Neuronal stem cell (in vitro differentiated cells): ENCODE data around the gene MMP25.

Experiments used
- DNase-seq: peaks from one replicate; pipeline ENCODE4 v3.0.0-alpha.2; 2013; ENCODE audit warnings: low spot score
- H2AFZ ChIP-seq: one replicate; pipeline ENCODE4 v1.6.1; 2013; ENCODE audit warnings: mild to moderate bottlenecking, low read length, inconsistent platforms
- H2AK5ac ChIP-seq: 2 replicates; pipeline ENCODE4 v1.6.1; 2013; ENCODE audit warnings: low read depth, mild to moderate bottlenecking, inconsistent platforms, low read length, moderate library complexity, mixed read lengths
- H2BK120ac ChIP-seq: 2 replicates; pipeline ENCODE4 v1.6.1; 2013; ENCODE audit warnings: low read depth, mild to moderate bottlenecking, inconsistent platforms, low read length, moderate library complexity, mixed read lengths
- H2BK12ac ChIP-seq: one replicate; pipeline ENCODE4 v1.6.1; 2013; ENCODE audit warnings: low read length, inconsistent platforms
- H2BK15ac ChIP-seq: 2 replicates; pipeline ENCODE4 v1.6.1; 2013; ENCODE audit warnings: mild to moderate bottlenecking, low read length, inconsistent platforms, mixed read lengths
- H2BK5ac ChIP-seq: one replicate; pipeline ENCODE4 v1.6.1; 2013; ENCODE audit warnings: inconsistent platforms, mild to moderate bottlenecking, low read length, moderate library complexity
- H3K14ac ChIP-seq: one replicate; pipeline ENCODE4 v1.6.1; 2013; ENCODE audit warnings: low read length, inconsistent platforms
- H3K18ac ChIP-seq: 2 replicates; pipeline ENCODE4 v1.6.1; 2013; ENCODE audit warnings: low read length, inconsistent platforms
- H3K23ac ChIP-seq: 2 replicates; pipeline ENCODE4 v1.6.1; 2013; ENCODE audit warnings: low read depth, mild to moderate bottlenecking, mixed read lengths, low read length, inconsistent platforms; ENCODE audit not compliant: poor library complexity
- H3K27ac ChIP-seq: replicated peaks from 3 replicates; pipeline ENCODE4 v1.5.1; 2013; ENCODE audit warnings: low read length, inconsistent platforms
- H3K27me3 ChIP-seq, 3 experiments: 2 replicates each; pipeline ENCODE4 v1.6.1; 2013; ENCODE audit warnings: low read length in 3 of 3, mild to moderate bottlenecking in 2 of 3, inconsistent platforms in 1 of 3, low read depth in 1 of 3, mixed read lengths in 1 of 3, moderate library complexity in 1 of 3; ENCODE audit not compliant: control insufficient read depth in 3 of 3, insufficient read depth in 3 of 3
- H3K36me3 ChIP-seq, 2 donors: replicated peaks in 1 of 2; 2 replicates each; pipeline ENCODE4 v1.6.1; 2013; ENCODE audit warnings: low read length in 2 of 2; ENCODE audit not compliant: control insufficient read depth in 2 of 2, insufficient read depth in 2 of 2
- H3K4ac ChIP-seq: 2 replicates; pipeline ENCODE4 v1.6.1; 2013; ENCODE audit warnings: inconsistent platforms, mild to moderate bottlenecking, low read length, moderate library complexity
- H3K4me1 ChIP-seq, 2 donors: 1 replicate in 1 of 2; 2 replicates in 1 of 2; pipeline ENCODE4 v1.6.1; 2013; ENCODE audit warnings: low read length in 2 of 2, low read depth in 1 of 2; ENCODE audit not compliant: control insufficient read depth in 2 of 2, insufficient read depth in 1 of 2
- H3K4me2 ChIP-seq: one replicate; pipeline ENCODE4 v1.6.1; 2013; ENCODE audit warnings: mild to moderate bottlenecking, low read length, inconsistent platforms; ENCODE audit not compliant: insufficient read depth, poor library complexity, severe bottlenecking
- H3K4me3 ChIP-seq, 2 donors: 2 replicates each; pipeline ENCODE4 v1.5.1; 2013; ENCODE audit warnings: low read length in 2 of 2, mild to moderate bottlenecking in 2 of 2, inconsistent platforms in 1 of 2, moderate library complexity in 1 of 2
- H3K79me1 ChIP-seq: one replicate; pipeline ENCODE4 v1.6.1; 2013; ENCODE audit warnings: low read depth, mild to moderate bottlenecking, inconsistent platforms, low read length, moderate library complexity
- H3K9ac ChIP-seq: one replicate; pipeline ENCODE4 v1.6.1; 2013; ENCODE audit warnings: mild to moderate bottlenecking, low read depth, low read length, inconsistent platforms; ENCODE audit not compliant: poor library complexity
- H3K9me3 ChIP-seq, 2 donors: replicated peaks in 1 of 2; 2 replicates each; pipeline versions ENCODE3 to v1.6.1; 2013; ENCODE audit warnings: low read length in 2 of 2, mild to moderate bottlenecking in 2 of 2, inconsistent platforms in 1 of 2, low read depth in 1 of 2, mixed read lengths in 1 of 2, moderate library complexity in 1 of 2; ENCODE audit not compliant: control insufficient read depth in 2 of 2, insufficient read depth in 1 of 2
- H4K8ac ChIP-seq: one replicate; pipeline ENCODE4 v1.6.1; 2013; ENCODE audit warnings: low read depth, mild to moderate bottlenecking, inconsistent platforms, low read length, moderate library complexity
- H4K91ac ChIP-seq: one replicate; pipeline ENCODE4 v1.6.1; 2013; ENCODE audit warnings: low read length, low read depth, mild to moderate bottlenecking, inconsistent platforms; ENCODE audit not compliant: poor library complexity
- WGBS, 2 donors: extraction: QIAGEN DNeasy Blood & Tissue Kit; methylation state at CpG; one replicate each; pipeline ENCODE4 v1.1.7; 2013; ENCODE audit warnings: missing lambda C conversion rate in 2 of 2, mixed read lengths in 1 of 2; ENCODE audit not compliant: insufficient read length in 2 of 2, insufficient replicate concordance in 1 of 2; ENCODE audit errors: extremely low coverage in 2 of 2; 5-methylcytosine and 5-hydroxymethylcytosine counted together

Gene MMP25

DNA sequence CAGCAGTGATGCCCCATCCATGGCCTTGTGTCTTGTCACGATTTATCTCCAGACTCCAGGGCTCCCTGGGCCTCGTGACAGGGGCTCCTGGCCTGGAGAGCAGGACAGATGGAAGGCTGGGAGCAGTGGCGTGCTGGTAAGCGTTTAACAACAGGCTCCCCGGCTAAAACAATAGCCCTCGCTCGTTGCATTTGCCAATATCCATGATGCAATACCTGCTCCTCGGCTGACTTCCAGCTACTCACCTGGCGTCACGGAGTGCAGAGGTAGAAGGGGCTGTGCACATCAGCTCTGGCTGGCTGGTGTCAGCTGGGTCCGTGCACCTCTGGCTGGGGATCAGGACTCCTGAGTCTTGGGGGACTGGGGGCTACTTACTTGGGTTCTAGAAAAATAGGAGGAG lies 8.1 kb upstream of the MMP25 start:
- no peak overlapping the region for H3K4me3 ChIP-seq
- DNase-seq = no peak
- H2BK12ac ChIP-seq = no peak overlapping the region
- H3K14ac ChIP-seq = no peak overlapping the region
- H3K36me3 ChIP-seq = no peaks in the 10 kb centered on the region
- H3K9ac ChIP-seq = no peak overlapping the region
- no peak overlapping the region for H3K23ac ChIP-seq
- peak overlapping the region; percentile 44 for H2BK5ac ChIP-seq
- H3K18ac ChIP-seq = no peak overlapping the region
- H3K9me3 ChIP-seq = no peaks in the 10 kb centered on the region
- H2BK120ac ChIP-seq = no peak overlapping the region
- H3K27me3 ChIP-seq = peaks cover 21 to 60% (median 55%) of the 10 kb centered on the region in 3 experiments
- H2AK5ac ChIP-seq = no peak overlapping the region
- no peak overlapping the region for H2AFZ ChIP-seq
- no peak overlapping the region for H3K4ac ChIP-seq
- H3K4me1 ChIP-seq = no peaks in the 10 kb centered on the region
- no peak overlapping the region for H3K4me2 ChIP-seq
- H4K91ac ChIP-seq = no peak overlapping the region
- WGBS, 2 donors = no CpG with 5 or more reads among the region's 11 CpGs
- H4K8ac ChIP-seq = no peak overlapping the region
- peaks cover 2% of the 10 kb centered on the region for H3K79me1 ChIP-seq
- H2BK15ac ChIP-seq = no peak overlapping the region
- no peak overlapping the region for H3K27ac ChIP-seq

DNA sequence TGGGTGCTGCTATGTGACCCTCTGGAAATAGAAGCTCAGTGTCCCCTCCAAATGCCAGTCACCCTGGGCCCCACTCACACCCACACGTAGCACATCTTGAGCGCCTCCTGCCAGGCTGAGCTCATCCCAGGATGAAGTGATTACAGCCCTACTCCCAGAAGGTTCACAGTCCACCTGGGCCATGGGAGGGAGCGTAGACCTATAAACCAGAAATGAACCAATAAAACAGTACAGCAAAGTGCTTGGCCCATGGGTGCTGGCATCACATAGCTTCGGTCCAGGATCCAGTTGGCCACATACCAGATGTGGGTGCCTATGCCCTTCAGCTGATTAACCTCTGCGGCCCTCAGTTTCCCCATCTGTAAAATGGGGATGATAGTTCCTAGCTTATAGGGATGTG lies 7.5 kb upstream of the MMP25 start:
- H2BK12ac ChIP-seq = no peak overlapping the region
- H4K8ac ChIP-seq = no peak overlapping the region
- WGBS, 2 donors = no CpG with 5 or more reads among the region's 5 CpGs
- H3K79me1 ChIP-seq = peaks cover 2% of the 10 kb centered on the region
- H2BK15ac ChIP-seq = no peak overlapping the region
- H3K4me3 ChIP-seq = no peak overlapping the region
- no peak overlapping the region for H3K27ac ChIP-seq
- H3K27me3 ChIP-seq = peaks cover 21 to 65% (median 48%) of the 10 kb centered on the region in 3 experiments
- no peak overlapping the region for H3K14ac ChIP-seq
- no peak overlapping the region for H2BK5ac ChIP-seq
- H2AFZ ChIP-seq = no peak overlapping the region
- no peaks in the 10 kb centered on the region for H3K4me1 ChIP-seq
- H3K36me3 ChIP-seq = no peaks in the 10 kb centered on the region
- no peaks in the 10 kb centered on the region for H3K9me3 ChIP-seq
- no peak for DNase-seq
- H2BK120ac ChIP-seq = no peak overlapping the region
- H3K23ac ChIP-seq = no peak overlapping the region
- no peak overlapping the region for H4K91ac ChIP-seq
- no peak overlapping the region for H3K9ac ChIP-seq
- H3K4ac ChIP-seq = no peak overlapping the region
- H2AK5ac ChIP-seq = no peak overlapping the region
- no peak overlapping the region for H3K18ac ChIP-seq
- no peak overlapping the region for H3K4me2 ChIP-seq

DNA sequence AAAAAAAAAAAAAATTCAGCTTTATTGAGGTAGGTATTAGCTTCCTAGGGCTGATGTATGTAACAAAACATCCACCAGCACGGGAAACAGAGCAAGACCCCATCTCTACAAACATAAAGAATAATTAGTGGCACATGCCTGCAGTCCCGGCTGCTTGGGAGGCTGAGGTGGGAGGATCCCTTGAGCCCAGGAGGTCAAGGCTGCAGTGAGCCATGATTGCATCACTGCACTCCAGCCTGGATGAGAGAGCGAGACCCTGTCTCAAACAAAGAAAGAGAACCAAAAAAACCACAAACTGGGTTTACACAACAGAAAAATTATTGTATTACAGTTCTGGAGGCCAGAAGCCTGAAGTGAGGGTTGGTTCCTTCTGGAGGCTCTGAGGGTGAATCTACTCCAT lies 4.0 kb upstream of the MMP25 start:
- no peak overlapping the region for H2BK120ac ChIP-seq
- H2AFZ ChIP-seq = no peak overlapping the region
- H2BK5ac ChIP-seq = no peak overlapping the region
- H3K18ac ChIP-seq = no peak overlapping the region
- H2BK12ac ChIP-seq = no peak overlapping the region
- H4K8ac ChIP-seq = no peak overlapping the region
- H3K79me1 ChIP-seq = peaks cover 3% of the 10 kb centered on the region
- no peak overlapping the region for H2BK15ac ChIP-seq
- H3K4ac ChIP-seq = no peak overlapping the region
- H2AK5ac ChIP-seq = no peak overlapping the region
- peaks cover 0 to 1% of the 10 kb centered on the region in 2 donors for H3K4me1 ChIP-seq
- H3K4me3 ChIP-seq = no peak overlapping the region
- no peaks in the 10 kb centered on the region for H3K36me3 ChIP-seq
- peaks cover 0 to 2% of the 10 kb centered on the region in 2 donors for H3K9me3 ChIP-seq
- no peak overlapping the region for H3K27ac ChIP-seq
- no peak overlapping the region for H3K14ac ChIP-seq
- DNase-seq = no peak
- H3K4me2 ChIP-seq = no peak overlapping the region
- peaks cover 20 to 68% (median 31%) of the 10 kb centered on the region in 3 experiments for H3K27me3 ChIP-seq
- no peak overlapping the region for H3K23ac ChIP-seq
- H4K91ac ChIP-seq = no peak overlapping the region
- no CpG with 5 or more reads among the region's 3 CpGs for WGBS, 2 donors
- H3K9ac ChIP-seq = no peak overlapping the region

DNA sequence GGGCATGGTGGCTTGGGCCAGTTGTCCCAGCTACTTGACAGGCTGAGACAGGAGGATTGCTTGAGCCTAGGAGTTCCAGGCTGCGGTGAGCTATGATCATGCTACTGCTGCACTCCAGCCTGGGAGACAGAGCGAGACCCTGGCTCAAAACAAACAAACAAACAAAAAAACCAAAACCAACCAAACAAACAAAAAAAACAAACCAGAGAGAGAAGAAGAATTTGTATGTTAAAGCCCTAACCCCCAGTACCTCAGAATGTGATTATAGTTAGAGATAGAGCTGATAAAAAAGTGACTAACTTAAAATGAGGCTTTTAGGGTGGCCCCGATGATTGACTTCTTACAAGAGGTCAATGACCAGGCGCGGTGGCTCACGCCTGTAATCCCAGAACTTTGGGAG lies 1.7 kb upstream of the MMP25 start:
- H3K4me3 ChIP-seq = peak overlapping the region in 1 of 2 donors; percentile 17
- DNase-seq = no peak
- H3K4me1 ChIP-seq = peaks cover 0 to 1% of the 10 kb centered on the region in 2 donors
- no peak overlapping the region for H3K4ac ChIP-seq
- no peak overlapping the region for H2BK15ac ChIP-seq
- no peak overlapping the region for H3K18ac ChIP-seq
- no peak overlapping the region for H2BK12ac ChIP-seq
- no peak overlapping the region for H3K4me2 ChIP-seq
- H3K23ac ChIP-seq = no peak overlapping the region
- H3K9ac ChIP-seq = no peak overlapping the region
- H2AK5ac ChIP-seq = no peak overlapping the region
- H3K79me1 ChIP-seq = peaks cover 3% of the 10 kb centered on the region
- no peak overlapping the region for H2BK5ac ChIP-seq
- H4K91ac ChIP-seq = no peak overlapping the region
- H2BK120ac ChIP-seq = no peak overlapping the region
- no peaks in the 10 kb centered on the region for H3K36me3 ChIP-seq
- WGBS, 2 donors = no CpG with 5 or more reads among the region's 6 CpGs
- H4K8ac ChIP-seq = no peak overlapping the region
- peaks cover 14 to 65% (median 28%) of the 10 kb centered on the region in 3 experiments for H3K27me3 ChIP-seq
- no peak overlapping the region for H2AFZ ChIP-seq
- no peak overlapping the region for H3K14ac ChIP-seq
- peaks cover 0 to 2% of the 10 kb centered on the region in 2 donors for H3K9me3 ChIP-seq
- H3K27ac ChIP-seq = no peak overlapping the region
